ENCODE measurements around the gene BST1.

GRCh38 chr4:15774020-15774420 lies 71.2 kb downstream of the BST1 start:
- TF ChIP-seq, protein P1, sequence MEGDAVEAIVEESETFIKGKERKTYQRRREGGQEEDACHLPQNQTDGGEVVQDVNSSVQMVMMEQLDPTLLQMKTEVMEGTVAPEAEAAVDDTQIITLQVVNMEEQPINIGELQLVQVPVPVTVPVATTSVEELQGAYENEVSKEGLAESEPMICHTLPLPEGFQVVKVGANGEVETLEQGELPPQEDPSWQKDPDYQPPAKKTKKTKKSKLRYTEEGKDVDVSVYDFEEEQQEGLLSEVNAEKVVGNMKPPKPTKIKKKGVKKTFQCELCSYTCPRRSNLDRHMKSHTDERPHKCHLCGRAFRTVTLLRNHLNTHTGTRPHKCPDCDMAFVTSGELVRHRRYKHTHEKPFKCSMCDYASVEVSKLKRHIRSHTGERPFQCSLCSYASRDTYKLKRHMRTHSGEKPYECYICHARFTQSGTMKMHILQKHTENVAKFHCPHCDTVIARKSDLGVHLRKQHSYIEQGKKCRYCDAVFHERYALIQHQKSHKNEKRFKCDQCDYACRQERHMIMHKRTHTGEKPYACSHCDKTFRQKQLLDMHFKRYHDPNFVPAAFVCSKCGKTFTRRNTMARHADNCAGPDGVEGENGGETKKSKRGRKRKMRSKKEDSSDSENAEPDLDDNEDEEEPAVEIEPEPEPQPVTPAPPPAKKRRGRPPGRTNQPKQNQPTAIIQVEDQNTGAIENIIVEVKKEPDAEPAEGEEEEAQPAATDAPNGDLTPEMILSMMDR (IDR thresholded peaks at IDR 0.05; ENCODE audit: extremely low read depth in 1 of 2, insufficient read depth in 1 of 2, low read depth in 1 of 2, low read length in 2 of 2), result no peak
- no peak for TF ChIP-seq POLR2A (IDR thresholded peaks at IDR 0.05; ENCODE audit: low read depth, low read length)
- no peak for TF ChIP-seq JUN (IDR thresholded peaks at IDR 0.05; ENCODE audit: borderline replicate concordance, insufficient read depth, insufficient read length, low read depth)
- TF ChIP-seq EZH2 (IDR thresholded peaks at IDR 0.05; ENCODE audit: borderline replicate concordance, low read depth, low read length, severe bottlenecking), result no peak
